Measurements from ENCODE around the gene CASR.

CASR gene

GRCh38 chr3:122325769-122326168, 142.3 kb downstream of the CASR start:
- no peak overlapping the region for H3K27ac ChIP-seq (ENCODE audit: low read depth, low read length)
- H3K9me2 ChIP-seq (replicated peaks; ENCODE audit: insufficient read depth, low read length) = no peaks in the 10 kb centered on the region
- no peaks in the 10 kb centered on the region for H4K20me1 ChIP-seq (ENCODE audit: low read depth, low read length)
- no peaks in the 10 kb centered on the region for H3K9me3 ChIP-seq (ENCODE audit: insufficient read depth, low read length)
- H3K79me2 ChIP-seq (ENCODE audit: insufficient read depth, low read length) = no peaks in the 10 kb centered on the region
- no peak overlapping the region for H3K4me3 ChIP-seq (ENCODE audit: insufficient read depth, low read length, poor library complexity, severe bottlenecking)
- no peaks in the 10 kb centered on the region for H3F3A ChIP-seq (ENCODE audit: insufficient read depth)
- TF ChIP-seq EZH2phosphoT487 (conservative IDR thresholded peaks at IDR 0.05; ENCODE audit: low read length) (no peak), CTCF (IDR thresholded peaks at IDR 0.05; ENCODE audit: insufficient read depth, low read length, poor library complexity, severe bottlenecking) (no peak)
- H2AFZ ChIP-seq (ENCODE audit: low read depth, low read length, severe bottlenecking) = no peak overlapping the region
- no peaks in the 10 kb centered on the region for H3K36me3 ChIP-seq (ENCODE audit: low read length)
- no peak overlapping the region for H3K9ac ChIP-seq (ENCODE audit: low read length)
- no peaks in the 10 kb centered on the region for H3K27me3 ChIP-seq (ENCODE audit: low read length)
- H3K4me2 ChIP-seq (ENCODE audit: low read depth, low read length, poor library complexity, severe bottlenecking) = no peak overlapping the region

- H3K9me3 ChIP-seq (ENCODE audit: insufficient read depth, low read length) = no peaks in the 10 kb centered on the region
- no peak overlapping the region for H3K4me3 ChIP-seq (ENCODE audit: insufficient read depth, low read length, poor library complexity, severe bottlenecking)
- TF ChIP-seq EZH2phosphoT487 (conservative IDR thresholded peaks at IDR 0.05; ENCODE audit: low read length) (no peak), CTCF (IDR thresholded peaks at IDR 0.05; ENCODE audit: insufficient read depth, low read length, poor library complexity, severe bottlenecking) (no peak)
- H3K79me2 ChIP-seq (ENCODE audit: insufficient read depth, low read length) = no peaks in the 10 kb centered on the region
- no peaks in the 10 kb centered on the region for H3K27me3 ChIP-seq (ENCODE audit: low read length)
- no peaks in the 10 kb centered on the region for H3K36me3 ChIP-seq (ENCODE audit: low read length)
- no peak overlapping the region for H3K4me2 ChIP-seq (ENCODE audit: low read depth, low read length, poor library complexity, severe bottlenecking)
- H4K20me1 ChIP-seq (ENCODE audit: low read depth, low read length) = no peaks in the 10 kb centered on the region
- H3F3A ChIP-seq (ENCODE audit: insufficient read depth) = no peaks in the 10 kb centered on the region
- no peaks in the 10 kb centered on the region for H3K9me2 ChIP-seq (replicated peaks; ENCODE audit: insufficient read depth, low read length)
- no peak overlapping the region for H2AFZ ChIP-seq (ENCODE audit: low read depth, low read length, severe bottlenecking)
- no peak overlapping the region for H3K9ac ChIP-seq (ENCODE audit: low read length)
- no peak overlapping the region for H3K27ac ChIP-seq (ENCODE audit: low read depth, low read length)
These were observed 148.4 kb downstream of the CASR start for GRCh38 chr3:122331886-122332285.

GRCh38 chr3:122332551-122332950, 149.1 kb downstream of the CASR start:
- H3K27ac ChIP-seq (ENCODE audit: low read depth, low read length) = no peak overlapping the region
- H3K9me2 ChIP-seq (replicated peaks; ENCODE audit: insufficient read depth, low read length) = no peaks in the 10 kb centered on the region
- H3K4me2 ChIP-seq (ENCODE audit: low read depth, low read length, poor library complexity, severe bottlenecking) = no peak overlapping the region
- no peak overlapping the region for H2AFZ ChIP-seq (ENCODE audit: low read depth, low read length, severe bottlenecking)
- no peak for TF ChIP-seq EZH2phosphoT487 (conservative IDR thresholded peaks at IDR 0.05; ENCODE audit: low read length)
- TF ChIP-seq CTCF (IDR thresholded peaks at IDR 0.05; ENCODE audit: insufficient read depth, low read length, poor library complexity, severe bottlenecking) = no peak
- H3K9ac ChIP-seq (ENCODE audit: low read length) = no peak overlapping the region
- no peaks in the 10 kb centered on the region for H3K27me3 ChIP-seq (ENCODE audit: low read length)
- no peaks in the 10 kb centered on the region for H3F3A ChIP-seq (ENCODE audit: insufficient read depth)
- no peaks in the 10 kb centered on the region for H3K36me3 ChIP-seq (ENCODE audit: low read length)
- no peak overlapping the region for H3K4me3 ChIP-seq (ENCODE audit: insufficient read depth, low read length, poor library complexity, severe bottlenecking)
- no peaks in the 10 kb centered on the region for H3K79me2 ChIP-seq (ENCODE audit: insufficient read depth, low read length)
- H4K20me1 ChIP-seq (ENCODE audit: low read depth, low read length) = no peaks in the 10 kb centered on the region
- no peaks in the 10 kb centered on the region for H3K9me3 ChIP-seq (ENCODE audit: insufficient read depth, low read length)

All from SU-DHL-6 (cell line).